OCI-LY7 (cell line): ENCODE results near the gene SMOC2.

Source experiments
- CTCF ChIP-seq: fragments of 200-600 bp; sonication (generic); conservative IDR thresholded peaks from 2 replicates; pipeline ENCODE4 v1.5.1; 2014; ENCODE audit warnings: mild to moderate bottlenecking, antibody characterized with exemption, low read length, moderate library complexity, mixed read lengths
- EZH2phosphoT487 ChIP-seq: fragments of 200-600 bp; sonication (generic); IDR thresholded peaks from 2 replicates; pipeline ENCODE4 v1.6.1; 2018; ENCODE audit warnings: low read depth, borderline replicate concordance, mild to moderate bottlenecking, mixed run types, antibody characterized with exemption, low read length, moderate library complexity, mixed read lengths

GRCh38 chr6:168447282-168447681 is 6.3 kb downstream of the SMOC2 start:
- no peak for TF ChIP-seq CTCF
- TF ChIP-seq EZH2phosphoT487, result no peak
